A549 (cell line): ENCODE measurements around the gene TERB1. TPM values are rescaled to one million over a fixed set of nuclear protein-coding genes. Genes with fewer than 3 reads are reported as not detected.

Experiments used
- ATAC-seq, 2 experiments: fragments of 200-7000 bp in 1 of 2; fragments of >200 bp in 1 of 2; cut with Nextera tagmentation in 1 of 2; cut with Tn5 transposase in 1 of 2; 3 replicates each; pipeline versions ENCODE4 v1.8.0 to v1.9.1; 2018 to 2020; ENCODE audit warnings: mild to moderate bottlenecking in 1 of 2, moderate library complexity in 1 of 2
- CTCF ChIA-PET: fragments of 300-600 bp; sonication (Branson Sonifier 250); formaldehyde crosslinking; extraction: SDS; loops from one replicate; lab custom pipeline; 2021; ENCODE audit warnings: antibody characterized with exemption, inconsistent platforms; lab: Yijun Ruan, JAX
- POLR2A ChIA-PET: fragments of 350-600 bp; formaldehyde crosslinking; extraction: SDS; loops from one replicate; lab custom pipeline; 2021; ENCODE audit warnings: antibody characterized with exemption, inconsistent platforms; lab: Yijun Ruan, JAX
- DNase-seq, 2 experiments: peaks; one replicate each; pipeline versions ENCODE4 v3.0.0 to v3.0.0-alpha.2; 2011 to 2016; ENCODE audit warnings: low read depth in 1 of 2, low spot score in 1 of 2
- FAIRE-seq: peaks from 2 replicates; lab custom pipeline; 2011; peaks lifted over from hg19 to GRCh38; lab: Jason Lieb, UNC
- H3K27ac ChIP-seq, 2 experiments: fragments of >200 bp; sonication (Bioruptor Twin); formaldehyde crosslinking; 3 replicates each; pipeline ENCODE4 v1.5.1; 2016 to 2017
- H3K4me1 ChIP-seq: fragments of >200 bp; sonication (Bioruptor Twin); formaldehyde crosslinking; 3 replicates; pipeline ENCODE4 v1.6.1; 2016
- H3K4me2 ChIP-seq: fragments of >200 bp; sonication (Bioruptor Twin); formaldehyde crosslinking; 3 replicates; pipeline ENCODE4 v1.6.1; 2016
- H3K4me3 ChIP-seq: fragments of >200 bp; sonication (Bioruptor Twin); formaldehyde crosslinking; 3 replicates; pipeline ENCODE4 v1.5.1; 2016
- H3K9me3 ChIP-seq: fragments of >200 bp; sonication (Bioruptor Twin); formaldehyde crosslinking; 3 replicates; pipeline ENCODE4 v1.6.1; 2016
- BCL3 ChIP-seq: fragments of >200 bp; sonication (Bioruptor Twin); formaldehyde crosslinking; IDR thresholded peaks from 3 replicates; pipeline ENCODE4 v1.6.1; 2016
- BHLHE40 ChIP-seq: IDR thresholded peaks from 2 replicates; pipeline ENCODE4 v1.6.1; 2012; ENCODE audit warnings: low read depth, low read length, inconsistent platforms
- CBX2 ChIP-seq: fragments of 200-600 bp; sonication (generic); IDR thresholded peaks from 2 replicates; pipeline ENCODE4 v1.6.1; 2016; ENCODE audit warnings: low read depth, mild to moderate bottlenecking, borderline replicate concordance
- CHD4 ChIP-seq: fragments of 200-600 bp; sonication (generic); IDR thresholded peaks from 2 replicates; pipeline ENCODE4 v1.6.1; 2016; ENCODE audit warnings: antibody characterized with exemption, mild to moderate bottlenecking, borderline replicate concordance
- CTCF ChIP-seq: fragments of >200 bp; sonication (Bioruptor Twin); formaldehyde crosslinking; IDR thresholded peaks from 3 replicates; pipeline ENCODE4 v1.5.1; 2016
- EHF ChIP-seq: fragments of 250-450 bp; sonication (Bioruptor Pico); IDR thresholded peaks from 2 replicates; pipeline ENCODE4 v1.5.0; 2020; ENCODE audit warnings: mild to moderate bottlenecking
- EHMT2 ChIP-seq: fragments of 200-600 bp; sonication (generic); IDR thresholded peaks from 2 replicates; pipeline ENCODE4 v1.6.1; 2016; ENCODE audit warnings: antibody characterized with exemption, low read depth, mild to moderate bottlenecking, moderate library complexity
- ELK1 ChIP-seq: fragments of 150-350 bp; IDR thresholded peaks from 2 replicates; pipeline ENCODE4 v1.6.1; 2014; ENCODE audit warnings: low read depth, mild to moderate bottlenecking, low read length
- ESRRA ChIP-seq: fragments of 150-350 bp; IDR thresholded peaks from 2 replicates; pipeline ENCODE4 v1.6.1; 2014; ENCODE audit warnings: mild to moderate bottlenecking, low read length, borderline replicate concordance
- FOSL2 ChIP-seq, 2 experiments: fragments of 450-650 bp in 1 of 2; fragments of >200 bp in 1 of 2; sonication (Bioruptor Twin) in 1 of 2; formaldehyde crosslinking; IDR thresholded peaks; 2 replicates each; pipeline versions ENCODE4 v1.5.0 to v1.6.1; 2016 to 2020; ENCODE audit warnings: mild to moderate bottlenecking in 1 of 2, moderate library complexity in 1 of 2
- FOXS1 ChIP-seq: fragments of 250-450 bp; sonication (Bioruptor Pico); IDR thresholded peaks from 2 replicates; pipeline ENCODE4 v1.5.0; 2020; ENCODE audit warnings: mild to moderate bottlenecking, moderate library complexity
- HDAC2 ChIP-seq: fragments of 200-600 bp; sonication (generic); IDR thresholded peaks from 2 replicates; pipeline ENCODE4 v1.6.1; 2016
- HES2 ChIP-seq: fragments of >200 bp; sonication (Bioruptor Twin); formaldehyde crosslinking; IDR thresholded peaks from 2 replicates; pipeline ENCODE4 v1.6.1; 2016
- HMGXB4 ChIP-seq: fragments of 250-450 bp; sonication (Bioruptor Pico); IDR thresholded peaks from 2 replicates; pipeline ENCODE4 v1.5.0; 2021; ENCODE audit warnings: mild to moderate bottlenecking, moderate library complexity, borderline replicate concordance
- JUNB ChIP-seq: fragments of >200 bp; sonication (Bioruptor Twin); formaldehyde crosslinking; IDR thresholded peaks from 2 replicates; pipeline ENCODE4 v1.6.1; 2016
- KDM5A ChIP-seq: fragments of 200-600 bp; sonication (generic); IDR thresholded peaks from 2 replicates; pipeline ENCODE4 v1.6.1; 2016; ENCODE audit warnings: antibody characterized with exemption, mild to moderate bottlenecking
- MYC ChIP-seq: IDR thresholded peaks from 2 replicates; pipeline ENCODE4 v1.6.1; 2012; ENCODE audit warnings: mild to moderate bottlenecking, inconsistent platforms, low read length, improper control_type of control experiment, borderline replicate concordance
- NPAS2 ChIP-seq: fragments of 250-450 bp; sonication (Bioruptor Pico); IDR thresholded peaks from 2 replicates; pipeline ENCODE4 v1.8.0; 2022; ENCODE audit warnings: mild to moderate bottlenecking, moderate library complexity, borderline replicate concordance
- PHF8 ChIP-seq: fragments of 200-600 bp; sonication (generic); IDR thresholded peaks from 2 replicates; pipeline ENCODE4 v1.6.1; 2016; ENCODE audit warnings: low read depth, mild to moderate bottlenecking, antibody characterized with exemption, moderate library complexity, borderline replicate concordance
- RAD21 ChIP-seq, 2 experiments: fragments of >200 bp in 1 of 2; sonication (Bioruptor Twin) in 1 of 2; formaldehyde crosslinking in 1 of 2; IDR thresholded peaks in 1 of 2; conservative IDR thresholded peaks in 1 of 2; 2 replicates in 1 of 2; 3 replicates in 1 of 2; pipeline ENCODE4 v1.6.1; 2012 to 2018; ENCODE audit warnings: inconsistent platforms in 1 of 2
- RARB ChIP-seq: fragments of 250-450 bp; sonication (Bioruptor Pico); IDR thresholded peaks from 2 replicates; pipeline ENCODE4 v1.8.0; 2021; ENCODE audit warnings: mild to moderate bottlenecking, moderate library complexity
- REST ChIP-seq: fragments of 200-600 bp; sonication (generic); IDR thresholded peaks from 2 replicates; pipeline ENCODE4 v1.6.1; 2016; ENCODE audit warnings: antibody characterized with exemption, mild to moderate bottlenecking, moderate library complexity
- RNF2 ChIP-seq: fragments of 200-600 bp; sonication (generic); IDR thresholded peaks from 2 replicates; pipeline ENCODE4 v1.6.1; 2016; ENCODE audit warnings: low read depth, mild to moderate bottlenecking, antibody characterized with exemption, moderate library complexity, borderline replicate concordance
- SMC3 ChIP-seq: fragments of >200 bp; sonication (Bioruptor Twin); formaldehyde crosslinking; IDR thresholded peaks from 3 replicates; pipeline ENCODE4 v1.6.1; 2018; ENCODE audit warnings: inconsistent platforms
- TFCP2L1 ChIP-seq: fragments of 250-450 bp; sonication (Bioruptor Pico); IDR thresholded peaks from 2 replicates; pipeline ENCODE4 v1.5.0; 2021; ENCODE audit warnings: mild to moderate bottlenecking
- ZFP36 ChIP-seq: fragments of 450-650 bp; IDR thresholded peaks from 2 replicates; pipeline ENCODE4 v1.6.1; 2014; ENCODE audit warnings: borderline replicate concordance; ENCODE audit not compliant: partially characterized antibody
- ZSCAN20 ChIP-seq: fragments of 250-450 bp; sonication (Bioruptor Pico); IDR thresholded peaks from 2 replicates; pipeline ENCODE4 v1.8.0; 2022; ENCODE audit warnings: mild to moderate bottlenecking, moderate library complexity
- WGBS: methylation state at CpG from one replicate; pipeline ENCODE4 v1.1.6; 2017; ENCODE audit errors: missing lambda C conversion rate; 5-methylcytosine and 5-hydroxymethylcytosine counted together
- polyA plus RNA-seq, 4 experiments: library from polyadenylated mRNA; depleted of rRNA in 3 of 4; stranded (reverse); fragments of >200 nt; fragmentation: RNase III in 1 of 4; extraction: RNeasy Plus Mini Kit Qiagen cat#74134 plus additional on column Dnase treatment in 1 of 4; gene quantifications; 2 replicates in 3 of 4; 3 replicates in 1 of 4; pipeline ENCODE4 v1.2.3, GENCODE V29; 2011 to 2017

The TERB1 gene
- polyA plus RNA-seq, 2 of the 4 experiments (the other 2 are of a cell fraction): 0.17 to 0.18 TPM

- DNase-seq: peak; percentile 84 to 91
- CTCF ChIA-PET: interaction anchor here (0.6 to 8.4 kb wide), 51 partner anchors 9 to 1810 kb away, joined by 3 to 148 read pairs (median 4); partner anchors contain the start of genes CA7, DYNC1LI2 and PDP2
- FAIRE-seq: no peak
- POLR2A ChIA-PET: interaction anchor here (0.6 to 1.5 kb wide), 11 partner anchors 12 to 348 kb away, joined by 3 to 8 read pairs (median 3); partner anchors contain the start of genes CKLF and PDP2
- WGBS: 1% methylated on average over 34 of the region's 84 CpGs
- Histone ChIP-seq H3K4me1 (peaks cover 10% of the 10 kb centered on the region), H3K4me3 (peak within 1 kb of the TSS; percentile 88), H3K27ac (peak within 1 kb of the TSS; percentile 96 to 97), H3K4me2 (peak within 1 kb of the TSS; percentile 92), H3K9me3 (no peaks in the 10 kb centered on the region)
- ATAC-seq: peak; percentile 92 to 98
- no peak; the same call in 1 of the 2 replicates for TF ChIP-seq REST
- no peak for TF ChIP-seq RARB
- TF ChIP-seq CTCF: peak; percentile 97
- peak; percentile 69 for TF ChIP-seq SMC3
- TF ChIP-seq BCL3: peak; percentile 63; the same call in 1 of the 3 replicates
- TF ChIP-seq TFCP2L1: no peak
- no peak for TF ChIP-seq ZFP36
- TF ChIP-seq MYC: no peak
- TF ChIP-seq JUNB: no peak
- peak; percentile 98 for TF ChIP-seq HDAC2
- no peak for TF ChIP-seq NPAS2 (CRISPR knock-in tag)
- peak; percentile 100 for TF ChIP-seq PHF8
- TF ChIP-seq FOSL2 (IDR thresholded peaks at IDR 0.05): no peak
- no peak for TF ChIP-seq FOSL2 (CRISPR knock-in tag; IDR thresholded peaks at IDR 0.05)
- TF ChIP-seq ZSCAN20 (CRISPR knock-in tag): no peak
- no peak for TF ChIP-seq EHMT2
- no peak for TF ChIP-seq ELK1
- TF ChIP-seq RAD21 (conservative IDR thresholded peaks at IDR 0.05 in 1 of 2, IDR thresholded peaks at IDR 0.05 in 1 of 2): peak; percentile 29 to 47; a peak in 3 of 5 replicates
- TF ChIP-seq BHLHE40: no peak
- peak; percentile 99 for TF ChIP-seq CHD4
- TF ChIP-seq CBX2: no peak
- no peak for TF ChIP-seq ESRRA
- TF ChIP-seq KDM5A: no peak; the same call in 1 of the 2 replicates
- no peak for TF ChIP-seq HES2
- peak; percentile 97 for TF ChIP-seq HMGXB4 (CRISPR knock-in tag)
- 0 out of 2 replicates have a peak, but pooled peaks have one; percentile 15 for TF ChIP-seq EHF
- no peak for TF ChIP-seq RNF2
- no peak for TF ChIP-seq FOXS1 (CRISPR knock-in tag)
These were observed 29.3 kb upstream of the TERB1 start, which contains the start of gene NAE1 for GRCh38 chr16:66830422-66831404. NAE1 (minus strand) TSS chr16:66830976; CDS start chr16:66830899, 77 bp downstream.
